Measurements from ENCODE around the gene CTNNA3.

The CTNNA3 gene

GRCh38 chr10:65891073-65891981 is 1804.7 kb downstream of the CTNNA3 start:
- DNase-seq = no peak

GRCh38 chr10:65864529-65864928 is 1831.5 kb downstream of the CTNNA3 start:
- no peak for DNase-seq

- no peak for DNase-seq
Measured at GRCh38 chr10:65864036-65864435, 1832.0 kb downstream of the CTNNA3 start.

Measured in T1000 (cell line).